Measurements from ENCODE around the gene BMPR1A. TPM values are rescaled to one million over a fixed set of nuclear protein-coding genes. Genes with fewer than 3 reads are reported as not detected.
A peak's percentile ranks its signal among the peaks of the same experiment; 100 is the strongest.

BMPR1A gene
- total RNA-seq, 6 donors from 2014 or later, result 12.9 to 37.4 (median 30.6) TPM

DNA sequence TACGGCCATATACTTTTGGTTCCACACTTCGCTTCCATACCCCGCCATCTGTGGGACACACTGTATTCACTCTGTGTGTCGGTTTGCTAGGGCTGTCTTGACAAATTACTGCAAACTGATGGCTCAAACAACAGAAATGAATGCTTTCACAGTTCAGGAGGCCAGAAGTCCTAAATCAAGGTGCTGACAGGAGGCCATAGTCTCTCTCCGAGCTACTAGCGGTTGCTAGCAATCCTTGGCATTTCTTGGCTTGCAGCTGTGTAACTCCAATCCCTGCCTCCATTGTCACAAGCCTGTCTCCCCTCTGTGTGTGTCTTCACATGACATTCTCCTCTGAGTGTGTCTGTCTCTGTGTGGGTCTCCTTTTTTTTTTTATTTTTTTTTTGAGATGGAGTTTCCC, 28.9 kb upstream of the BMPR1A start:
- H3K4me3 ChIP-seq, result no peak overlapping the region
- ATAC-seq (ENCODE audit: low FRiP score in 2 of 2) (no peak), DNase-seq (no peak)
- H3K4me1 ChIP-seq, result no peaks in the 10 kb centered on the region
- TF ChIP-seq EP300 (IDR thresholded peaks at IDR 0.05) (no peak), POLR2A (IDR thresholded peaks at IDR 0.05) (no peak), POLR2AphosphoS5 (IDR thresholded peaks at IDR 0.05) (no peak)
- TF ChIP-seq, protein P1, sequence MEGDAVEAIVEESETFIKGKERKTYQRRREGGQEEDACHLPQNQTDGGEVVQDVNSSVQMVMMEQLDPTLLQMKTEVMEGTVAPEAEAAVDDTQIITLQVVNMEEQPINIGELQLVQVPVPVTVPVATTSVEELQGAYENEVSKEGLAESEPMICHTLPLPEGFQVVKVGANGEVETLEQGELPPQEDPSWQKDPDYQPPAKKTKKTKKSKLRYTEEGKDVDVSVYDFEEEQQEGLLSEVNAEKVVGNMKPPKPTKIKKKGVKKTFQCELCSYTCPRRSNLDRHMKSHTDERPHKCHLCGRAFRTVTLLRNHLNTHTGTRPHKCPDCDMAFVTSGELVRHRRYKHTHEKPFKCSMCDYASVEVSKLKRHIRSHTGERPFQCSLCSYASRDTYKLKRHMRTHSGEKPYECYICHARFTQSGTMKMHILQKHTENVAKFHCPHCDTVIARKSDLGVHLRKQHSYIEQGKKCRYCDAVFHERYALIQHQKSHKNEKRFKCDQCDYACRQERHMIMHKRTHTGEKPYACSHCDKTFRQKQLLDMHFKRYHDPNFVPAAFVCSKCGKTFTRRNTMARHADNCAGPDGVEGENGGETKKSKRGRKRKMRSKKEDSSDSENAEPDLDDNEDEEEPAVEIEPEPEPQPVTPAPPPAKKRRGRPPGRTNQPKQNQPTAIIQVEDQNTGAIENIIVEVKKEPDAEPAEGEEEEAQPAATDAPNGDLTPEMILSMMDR (IDR thresholded peaks at IDR 0.05), result no peak
- H3K27me3 ChIP-seq, result no peaks in the 10 kb centered on the region
- no peaks in the 10 kb centered on the region for H3K36me3 ChIP-seq
- H3K27ac ChIP-seq, result no peak overlapping the region
- WGBS, 2 donors, result 82 to 85% methylated on average over 6 of the region's 6 CpGs
- H3K9me3 ChIP-seq, result no peaks in the 10 kb centered on the region

DNA sequence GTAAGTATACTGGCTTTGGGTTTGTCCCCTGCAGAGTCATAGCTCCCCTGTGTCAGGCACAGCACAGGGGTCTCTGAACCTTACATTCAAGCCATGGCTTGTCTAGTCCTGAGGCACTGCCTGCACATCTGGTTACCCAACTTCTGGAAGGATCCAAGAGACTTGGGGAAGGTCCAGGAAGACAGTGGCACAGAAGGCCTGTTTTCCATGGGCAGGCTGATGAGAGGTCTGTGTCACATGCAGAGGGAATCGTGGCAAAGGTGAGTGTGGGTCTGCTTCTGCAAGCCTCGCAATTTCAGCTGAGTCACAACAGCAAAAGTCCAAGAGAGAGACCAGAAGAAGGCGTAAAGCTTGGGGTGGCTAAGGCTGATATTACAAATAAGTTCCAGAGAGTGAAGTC, 28.4 kb upstream of the BMPR1A start:
- no peak for DNase-seq
- no peak overlapping the region for H3K4me3 ChIP-seq
- ATAC-seq (ENCODE audit: low FRiP score in 2 of 2), result no peak
- H3K27me3 ChIP-seq, result no peaks in the 10 kb centered on the region
- TF ChIP-seq EP300 (IDR thresholded peaks at IDR 0.05) (no peak), POLR2AphosphoS5 (IDR thresholded peaks at IDR 0.05) (no peak), POLR2A (IDR thresholded peaks at IDR 0.05) (no peak)
- TF ChIP-seq, protein P1 (IDR thresholded peaks at IDR 0.05), result no peak
- H3K27ac ChIP-seq, result no peak overlapping the region
- no peaks in the 10 kb centered on the region for H3K9me3 ChIP-seq
- peaks cover 0 to 4% (median 0%) of the 10 kb centered on the region in 4 donors for H3K4me1 ChIP-seq
- no peaks in the 10 kb centered on the region for H3K36me3 ChIP-seq
- 85 to 94% methylated on average over 3 of the region's 3 CpGs for WGBS, 2 donors

DNA sequence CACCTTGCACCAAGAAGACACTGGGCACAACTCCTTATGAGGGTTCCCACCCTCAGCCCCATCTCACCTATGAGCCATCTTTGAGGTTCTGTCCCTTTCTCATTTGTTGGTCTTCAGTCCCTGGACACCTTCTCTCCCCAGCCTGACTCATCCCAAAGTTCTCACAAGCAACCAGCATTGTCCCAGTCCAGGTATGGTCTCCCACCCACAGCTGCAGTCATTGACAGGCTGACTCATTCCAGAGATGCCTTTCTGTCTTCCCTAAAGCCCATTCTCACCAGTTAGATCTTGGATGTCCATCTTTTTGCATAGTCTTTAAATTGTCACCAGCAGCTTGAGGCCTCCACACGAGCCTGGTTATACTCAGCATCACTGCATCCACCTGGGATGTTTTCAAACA, 26.7 kb upstream of the BMPR1A start:
- H3K4me1 ChIP-seq, result peaks cover 3 to 14% (median 5%) of the 10 kb centered on the region in 4 donors
- no peak overlapping the region for H3K27ac ChIP-seq
- ATAC-seq (ENCODE audit: low FRiP score in 2 of 2), result no peak

DNA sequence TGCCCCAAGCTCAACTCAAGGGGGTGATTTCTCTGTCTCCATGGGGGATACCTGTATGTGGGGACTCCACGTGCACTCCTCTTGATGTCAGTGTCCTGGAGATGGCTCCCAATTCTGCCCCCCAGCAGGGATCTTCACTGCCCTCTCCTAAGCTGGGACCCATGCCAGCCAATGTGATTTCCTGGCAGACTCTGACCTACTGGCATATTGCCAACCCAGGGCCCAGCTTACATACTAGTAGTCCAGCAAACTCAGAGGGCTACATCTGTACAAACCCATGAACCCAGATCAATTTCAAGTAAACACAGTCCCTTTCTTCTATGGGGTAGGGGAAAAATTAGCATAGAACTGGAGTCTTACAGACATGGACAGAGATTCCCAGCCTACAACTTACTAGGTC, 26.2 kb upstream of the BMPR1A start:
- H3K27ac ChIP-seq, result no peak overlapping the region
- H3K36me3 ChIP-seq, result no peaks in the 10 kb centered on the region
- H3K4me1 ChIP-seq, result peaks cover 4 to 14% (median 5%) of the 10 kb centered on the region in 4 donors
- WGBS, 2 donors, result 83% methylated on average over 1 of the region's 1 CpG; no CpG with 5 or more reads in 1 of the 2 donors
- TF ChIP-seq, protein P1 (IDR thresholded peaks at IDR 0.05), result no peak
- no peak for TF ChIP-seq POLR2AphosphoS5 (IDR thresholded peaks at IDR 0.05)
- no peak for TF ChIP-seq POLR2A (IDR thresholded peaks at IDR 0.05)
- TF ChIP-seq EP300 (IDR thresholded peaks at IDR 0.05), result no peak
- DNase-seq (no peak), ATAC-seq (ENCODE audit: low FRiP score in 2 of 2) (no peak)
- H3K4me3 ChIP-seq, result no peak overlapping the region
- H3K27me3 ChIP-seq, result no peaks in the 10 kb centered on the region
- H3K9me3 ChIP-seq, result no peaks in the 10 kb centered on the region

More for the DNA sequence above, 26.7 kb upstream of the BMPR1A start:
- 33 to 85% methylated on average over 1 of the region's 1 CpG for WGBS, 2 donors
- Histone ChIP-seq H3K36me3 (no peaks in the 10 kb centered on the region), H3K4me3 (no peak overlapping the region), H3K9me3 (no peaks in the 10 kb centered on the region), H3K27me3 (no peaks in the 10 kb centered on the region)
- TF ChIP-seq, protein P1 (IDR thresholded peaks at IDR 0.05), result no peak
- TF ChIP-seq POLR2AphosphoS5 (IDR thresholded peaks at IDR 0.05) (no peak), POLR2A (IDR thresholded peaks at IDR 0.05) (no peak), EP300 (IDR thresholded peaks at IDR 0.05) (no peak)
- DNase-seq, result no peak

DNA sequence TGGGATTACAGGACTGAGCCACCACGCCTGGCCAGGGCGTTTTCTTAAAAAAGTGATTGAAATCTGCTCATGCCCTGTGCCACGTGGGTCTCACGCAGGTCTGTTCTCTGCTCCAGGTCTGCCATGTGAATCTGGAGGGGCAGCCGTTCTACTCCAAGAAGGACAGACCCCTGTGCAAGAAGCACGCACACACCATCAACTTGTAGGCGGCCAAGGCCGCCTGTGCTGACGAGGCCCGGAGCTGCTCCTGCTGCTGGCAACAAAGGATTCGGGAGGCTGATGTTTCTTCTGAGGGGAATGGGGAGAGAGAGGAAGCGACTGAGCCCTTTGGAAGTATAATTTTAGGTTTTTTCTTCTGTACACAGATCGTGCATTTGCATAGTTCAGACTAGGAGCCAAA, 23.6 kb upstream of the BMPR1A start:
- no peak for ATAC-seq (ENCODE audit: low FRiP score in 2 of 2)

More for the DNA sequence above, 23.6 kb upstream of the BMPR1A start:
- 70 to 73% methylated on average over 11 to 13 of the region's 13 CpGs for WGBS, 2 donors
- H3K9me3 ChIP-seq, result no peaks in the 10 kb centered on the region
- peaks cover 4 to 14% (median 5%) of the 10 kb centered on the region in 4 donors for H3K4me1 ChIP-seq
- no peak overlapping the region for H3K4me3 ChIP-seq
- no peaks in the 10 kb centered on the region for H3K36me3 ChIP-seq
- TF ChIP-seq, protein P1 (IDR thresholded peaks at IDR 0.05), result no peak
- no peak for TF ChIP-seq POLR2A (IDR thresholded peaks at IDR 0.05)
- TF ChIP-seq POLR2AphosphoS5 (IDR thresholded peaks at IDR 0.05), result no peak
- no peak for TF ChIP-seq EP300 (IDR thresholded peaks at IDR 0.05)
- H3K27ac ChIP-seq, result peak overlapping the region in 3 of 4 donors; percentile 45 to 58 (median 53)
- no peaks in the 10 kb centered on the region for H3K27me3 ChIP-seq
- no peak for DNase-seq
